ENCODE data around the gene ZNF219. TPM values are rescaled to one million over a fixed set of nuclear protein-coding genes. Genes with fewer than 3 reads are reported as not detected.
A peak's percentile ranks its signal among the peaks of the same experiment; 100 is the strongest.

The ZNF219 gene
- polyA plus RNA-seq, 3 donors = 0.49 to 7.2 (median 0.68) TPM

GRCh38 chr14:21089877-21090193 lies 8.6 kb downstream of the ZNF219 start:
- TF ChIP-seq CTCF (IDR thresholded peaks at IDR 0.05) = no peak
- Histone ChIP-seq H3K36me3 (replicated peaks in 1 of 2; ENCODE audit: control insufficient read depth in 1 of 2, insufficient read depth in 2 of 2, low read length in 2 of 2) (peaks cover 18 to 56% of the 10 kb centered on the region in 2 donors), H3K27ac (ENCODE audit: low read depth in 1 of 2, low read length in 2 of 2) (peak overlapping the region in 1 of 2 donors; percentile 53), H3K9me3 (replicated peaks in 1 of 2; ENCODE audit: control insufficient read depth in 1 of 2, insufficient read depth in 1 of 2, low read length in 2 of 2) (no peaks in the 10 kb centered on the region), H3K4me2 (replicated peaks; ENCODE audit: extremely low read depth, low read length, poor library complexity, severe bottlenecking) (no peak overlapping the region), H2AFZ (ENCODE audit: insufficient read depth, low read depth, low read length, poor library complexity, severe bottlenecking) (no peak overlapping the region), H3K4me1 (ENCODE audit: control insufficient read depth in 1 of 2, insufficient read depth in 2 of 2, low read length in 2 of 2) (peaks cover 33 to 44% of the 10 kb centered on the region in 2 donors), H3K9ac (ENCODE audit: insufficient read depth, low read length, poor library complexity, severe bottlenecking) (no peak overlapping the region), H3K27me3 (ENCODE audit: control insufficient read depth in 2 of 2, insufficient read depth in 2 of 2, low read length in 2 of 2) (no peaks in the 10 kb centered on the region), H3K4me3 (replicated peaks in 1 of 3; ENCODE audit: low read depth in 2 of 3, low read length in 3 of 3) (no peak overlapping the region), H4K20me1 (ENCODE audit: insufficient read depth, low read length) (peaks cover 12% of the 10 kb centered on the region), H3K79me2 (ENCODE audit: insufficient read depth, low read length) (peaks cover 5% of the 10 kb centered on the region)
- peaks cover 0 to 4% (median 3%) of the 10 kb centered on the region in 3 donors for H3K27me3 Mint-ChIP-seq (ENCODE audit: low read depth in 3 of 3)
- H3K36me3 Mint-ChIP-seq = peaks cover 36 to 59% of the 10 kb centered on the region in 2 donors
- DNase-seq = no peak
- H3K27ac Mint-ChIP-seq = peak overlapping the region in 5 of 7 donors; percentile 82 to 99 (median 89)
- intact Hi-C loops (cut with micrococcal nuclease) = loop anchor here (2.0 to 10.0 kb wide), 3 partner anchors 75 to 405 kb away; partner anchors contain the start of genes ANG (in 1 of the 2) and RNASE4 (in 1 of the 2)
- 100% methylated on average over 2 of the region's 5 CpGs for WGBS (ENCODE audit: insufficient coverage)
- peaks cover 0 to 4% (median 2%) of the 10 kb centered on the region in 7 donors for H3K9me3 Mint-ChIP-seq
- no peak overlapping the region for H3K4me3 Mint-ChIP-seq
- peaks cover 39% of the 10 kb centered on the region for H3K4me1 Mint-ChIP-seq

- WGBS (ENCODE audit: insufficient coverage) = no CpG with 5 or more reads among the region's 1 CpG
These were observed 9.2 kb downstream of the ZNF219 start for GRCh38 chr14:21089271-21089670.

More at GRCh38 chr14:21089271-21089670, 9.2 kb downstream of the ZNF219 start:
- H3K27me3 Mint-ChIP-seq (ENCODE audit: low read depth in 3 of 3) = peaks cover 0 to 4% (median 3%) of the 10 kb centered on the region in 3 donors
- H2AFZ ChIP-seq (ENCODE audit: insufficient read depth, low read depth, low read length, poor library complexity, severe bottlenecking) = no peak overlapping the region
- no peak overlapping the region for H3K4me3 ChIP-seq (replicated peaks in 1 of 3; ENCODE audit: low read depth in 2 of 3, low read length in 3 of 3)
- TF ChIP-seq CTCF (IDR thresholded peaks at IDR 0.05) = no peak
- peaks cover 0 to 4% (median 2%) of the 10 kb centered on the region in 7 donors for H3K9me3 Mint-ChIP-seq
- no peak for DNase-seq
- H3K4me1 Mint-ChIP-seq = peaks cover 44% of the 10 kb centered on the region
- peaks cover 5% of the 10 kb centered on the region for H3K79me2 ChIP-seq (ENCODE audit: insufficient read depth, low read length)
- peaks cover 24 to 62% of the 10 kb centered on the region in 2 donors for H3K36me3 ChIP-seq (replicated peaks in 1 of 2; ENCODE audit: control insufficient read depth in 1 of 2, insufficient read depth in 2 of 2, low read length in 2 of 2)
- peak overlapping the region; percentile 26 to 78 for H3K27ac ChIP-seq (ENCODE audit: low read depth in 1 of 2, low read length in 2 of 2)
- peaks cover 38 to 49% of the 10 kb centered on the region in 2 donors for H3K4me1 ChIP-seq (ENCODE audit: control insufficient read depth in 1 of 2, insufficient read depth in 2 of 2, low read length in 2 of 2)
- H3K4me3 Mint-ChIP-seq = no peak overlapping the region
- intact Hi-C loops (cut with micrococcal nuclease) = no loop called here
- H3K27ac Mint-ChIP-seq = peak overlapping the region; percentile 57 to 99 (median 97)
- H4K20me1 ChIP-seq (ENCODE audit: insufficient read depth, low read length) = peaks cover 12% of the 10 kb centered on the region
- no peak overlapping the region for H3K9ac ChIP-seq (ENCODE audit: insufficient read depth, low read length, poor library complexity, severe bottlenecking)
- no peaks in the 10 kb centered on the region for H3K9me3 ChIP-seq (replicated peaks in 1 of 2; ENCODE audit: control insufficient read depth in 1 of 2, insufficient read depth in 1 of 2, low read length in 2 of 2)
- no peak overlapping the region for H3K4me2 ChIP-seq (replicated peaks; ENCODE audit: extremely low read depth, low read length, poor library complexity, severe bottlenecking)
- H3K36me3 Mint-ChIP-seq = peaks cover 42 to 64% of the 10 kb centered on the region in 2 donors
- H3K27me3 ChIP-seq (ENCODE audit: control insufficient read depth in 2 of 2, insufficient read depth in 2 of 2, low read length in 2 of 2) = no peaks in the 10 kb centered on the region
